Panc1 (cell line): Measurements from ENCODE around the gene PEDS1.

ENCODE experiments used
- CTCF ChIP-seq: fragments of 450-650 bp; IDR thresholded peaks from 2 replicates; pipeline ENCODE4 v1.5.1; 2017; ENCODE audit warnings: mild to moderate bottlenecking
- POLR2AphosphoS5 ChIP-seq: IDR thresholded peaks from 2 replicates; pipeline ENCODE4 v1.6.1; 2012; ENCODE audit warnings: mild to moderate bottlenecking, low read depth, low read length, moderate library complexity
- SIN3A ChIP-seq: IDR thresholded peaks from 2 replicates; pipeline ENCODE4 v1.6.1; 2012; ENCODE audit warnings: low read depth, mild to moderate bottlenecking, low read length, moderate library complexity, borderline replicate concordance; ENCODE audit not compliant: insufficient read depth
- TCF7L2 ChIP-seq: IDR thresholded peaks from 2 replicates; pipeline ENCODE4 v1.6.1; 2011; ENCODE audit warnings: mild to moderate bottlenecking, low read depth, low read length, inconsistent platforms
- TF ChIP-seq, protein P1 (sequence below), 2 experiments: IDR thresholded peaks; 2 replicates each; pipeline ENCODE4 v1.6.1; 2011 to 2012; ENCODE audit warnings: low read depth in 2 of 2, control low read depth in 1 of 2, low read length in 1 of 2, mild to moderate bottlenecking in 1 of 2, moderate library complexity in 1 of 2; ENCODE audit not compliant: insufficient read depth in 1 of 2

GRCh38 chr20:50188287-50188688 is 34.8 kb upstream of the PEDS1 start:
- TF ChIP-seq CTCF (no peak), POLR2AphosphoS5 (no peak), TCF7L2 (no peak), SIN3A (no peak)
- TF ChIP-seq, protein P1, sequence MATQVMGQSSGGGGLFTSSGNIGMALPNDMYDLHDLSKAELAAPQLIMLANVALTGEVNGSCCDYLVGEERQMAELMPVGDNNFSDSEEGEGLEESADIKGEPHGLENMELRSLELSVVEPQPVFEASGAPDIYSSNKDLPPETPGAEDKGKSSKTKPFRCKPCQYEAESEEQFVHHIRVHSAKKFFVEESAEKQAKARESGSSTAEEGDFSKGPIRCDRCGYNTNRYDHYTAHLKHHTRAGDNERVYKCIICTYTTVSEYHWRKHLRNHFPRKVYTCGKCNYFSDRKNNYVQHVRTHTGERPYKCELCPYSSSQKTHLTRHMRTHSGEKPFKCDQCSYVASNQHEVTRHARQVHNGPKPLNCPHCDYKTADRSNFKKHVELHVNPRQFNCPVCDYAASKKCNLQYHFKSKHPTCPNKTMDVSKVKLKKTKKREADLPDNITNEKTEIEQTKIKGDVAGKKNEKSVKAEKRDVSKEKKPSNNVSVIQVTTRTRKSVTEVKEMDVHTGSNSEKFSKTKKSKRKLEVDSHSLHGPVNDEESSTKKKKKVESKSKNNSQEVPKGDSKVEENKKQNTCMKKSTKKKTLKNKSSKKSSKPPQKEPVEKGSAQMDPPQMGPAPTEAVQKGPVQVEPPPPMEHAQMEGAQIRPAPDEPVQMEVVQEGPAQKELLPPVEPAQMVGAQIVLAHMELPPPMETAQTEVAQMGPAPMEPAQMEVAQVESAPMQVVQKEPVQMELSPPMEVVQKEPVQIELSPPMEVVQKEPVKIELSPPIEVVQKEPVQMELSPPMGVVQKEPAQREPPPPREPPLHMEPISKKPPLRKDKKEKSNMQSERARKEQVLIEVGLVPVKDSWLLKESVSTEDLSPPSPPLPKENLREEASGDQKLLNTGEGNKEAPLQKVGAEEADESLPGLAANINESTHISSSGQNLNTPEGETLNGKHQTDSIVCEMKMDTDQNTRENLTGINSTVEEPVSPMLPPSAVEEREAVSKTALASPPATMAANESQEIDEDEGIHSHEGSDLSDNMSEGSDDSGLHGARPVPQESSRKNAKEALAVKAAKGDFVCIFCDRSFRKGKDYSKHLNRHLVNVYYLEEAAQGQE (IDR thresholded peaks at IDR 0.05; ENCODE audit: insufficient read depth in 1 of 2, low read depth in 2 of 2, low read length in 1 of 2), result no peak
